ENCODE measurements around the gene EPC1. TPM values are rescaled to one million over a fixed set of nuclear protein-coding genes. Genes with fewer than 3 reads are reported as not detected.

The EPC1 gene
- total RNA-seq, 1 donor from 2014 or later = 25.7 TPM

GRCh38 chr10:32375631-32376030 lies 28.7 kb upstream of the EPC1 start:
- FAIRE-seq (no peak), DNase-seq (ENCODE audit: low read depth) (no peak)
- Histone ChIP-seq H3K9ac (ENCODE audit: low read length) (no peak overlapping the region), H3K27ac (ENCODE audit: low read depth, low read length) (no peak overlapping the region), H3K27me3 (ENCODE audit: insufficient read depth, low read length) (no peaks in the 10 kb centered on the region), H3K4me2 (ENCODE audit: low read length) (peak overlapping the region; percentile 27), H3K4me3 (ENCODE audit: insufficient read depth, low read depth, low read length) (no peak overlapping the region), H3K4me1 (ENCODE audit: insufficient read depth, low read length) (peaks cover 11% of the 10 kb centered on the region), H4K20me1 (ENCODE audit: insufficient read depth, low read length) (peaks cover 33% of the 10 kb centered on the region), H3K79me2 (ENCODE audit: insufficient read depth, low read length) (peaks cover 78% of the 10 kb centered on the region), H3K36me3 (ENCODE audit: insufficient read depth, low read length) (no peaks in the 10 kb centered on the region), H3K9me3 (ENCODE audit: insufficient read depth, low read depth, low read length) (no peaks in the 10 kb centered on the region), H2AFZ (ENCODE audit: low read depth, low read length) (no peak overlapping the region)
- no peaks in the 10 kb centered on the region for H3K27me3 Mint-ChIP-seq (ENCODE audit: low read depth, unreplicated experiment)
- H3K4me1 Mint-ChIP-seq (ENCODE audit: low read depth, unreplicated experiment) = peaks cover 9% of the 10 kb centered on the region
- H3K27ac Mint-ChIP-seq (ENCODE audit: unreplicated experiment) = no peak overlapping the region
- H3K9me3 Mint-ChIP-seq (ENCODE audit: unreplicated experiment) = no peaks in the 10 kb centered on the region
- no peak for TF ChIP-seq CTCF (IDR thresholded peaks at IDR 0.05; ENCODE audit: insufficient read depth, low read depth, low read length)
- TF ChIP-seq EZH2 (IDR thresholded peaks at IDR 0.05; ENCODE audit: insufficient read depth, low read length) = no peak
- H3K4me3 Mint-ChIP-seq (ENCODE audit: unreplicated experiment) = no peak overlapping the region
- peaks cover 10% of the 10 kb centered on the region for H3K36me3 Mint-ChIP-seq (ENCODE audit: low read depth, unreplicated experiment)

- Mint-ChIP-seq H3K36me3 (ENCODE audit: low read depth, unreplicated experiment) (peaks cover 13% of the 10 kb centered on the region), H3K4me1 (ENCODE audit: low read depth, unreplicated experiment) (peaks cover 9% of the 10 kb centered on the region), H3K4me3 (ENCODE audit: unreplicated experiment) (peak overlapping the region; percentile 58), H3K27ac (ENCODE audit: unreplicated experiment) (no peak overlapping the region), H3K9me3 (ENCODE audit: unreplicated experiment) (no peaks in the 10 kb centered on the region), H3K27me3 (ENCODE audit: low read depth, unreplicated experiment) (no peaks in the 10 kb centered on the region)
- peaks cover 86% of the 10 kb centered on the region for H3K79me2 ChIP-seq (ENCODE audit: insufficient read depth, low read length)
- no peaks in the 10 kb centered on the region for H3K27me3 ChIP-seq (ENCODE audit: insufficient read depth, low read length)
- peaks cover 6% of the 10 kb centered on the region for H3K4me1 ChIP-seq (ENCODE audit: insufficient read depth, low read length)
- no peak overlapping the region for H3K4me2 ChIP-seq (ENCODE audit: low read length)
- no peaks in the 10 kb centered on the region for H3K9me3 ChIP-seq (ENCODE audit: insufficient read depth, low read depth, low read length)
- FAIRE-seq = no peak
- no peak for DNase-seq (ENCODE audit: low read depth)
- H4K20me1 ChIP-seq (ENCODE audit: insufficient read depth, low read length) = peaks cover 41% of the 10 kb centered on the region
- H3K4me3 ChIP-seq (ENCODE audit: insufficient read depth, low read depth, low read length) = no peak overlapping the region
- TF ChIP-seq CTCF (IDR thresholded peaks at IDR 0.05; ENCODE audit: insufficient read depth, low read depth, low read length) = no peak
- TF ChIP-seq EZH2 (IDR thresholded peaks at IDR 0.05; ENCODE audit: insufficient read depth, low read length) = no peak
- no peak overlapping the region for H3K9ac ChIP-seq (ENCODE audit: low read length)
- no peak overlapping the region for H3K27ac ChIP-seq (ENCODE audit: low read depth, low read length)
- no peaks in the 10 kb centered on the region for H3K36me3 ChIP-seq (ENCODE audit: insufficient read depth, low read length)
- no peak overlapping the region for H2AFZ ChIP-seq (ENCODE audit: low read depth, low read length)
Observed at GRCh38 chr10:32374605-32375004, 27.6 kb upstream of the EPC1 start.

- Histone ChIP-seq H3K4me2 (ENCODE audit: low read length) (no peak overlapping the region), H2AFZ (ENCODE audit: low read depth, low read length) (no peak overlapping the region), H3K27ac (ENCODE audit: low read depth, low read length) (no peak overlapping the region), H4K20me1 (ENCODE audit: insufficient read depth, low read length) (peaks cover 51% of the 10 kb centered on the region), H3K27me3 (ENCODE audit: insufficient read depth, low read length) (no peaks in the 10 kb centered on the region), H3K9ac (ENCODE audit: low read length) (no peak overlapping the region), H3K9me3 (ENCODE audit: insufficient read depth, low read depth, low read length) (no peaks in the 10 kb centered on the region), H3K4me3 (ENCODE audit: insufficient read depth, low read depth, low read length) (no peak overlapping the region), H3K79me2 (ENCODE audit: insufficient read depth, low read length) (peaks cover 95% of the 10 kb centered on the region), H3K4me1 (ENCODE audit: insufficient read depth, low read length) (peaks cover 2% of the 10 kb centered on the region), H3K36me3 (ENCODE audit: insufficient read depth, low read length) (no peaks in the 10 kb centered on the region)
- Mint-ChIP-seq H3K36me3 (ENCODE audit: low read depth, unreplicated experiment) (peaks cover 14% of the 10 kb centered on the region), H3K9me3 (ENCODE audit: unreplicated experiment) (no peaks in the 10 kb centered on the region), H3K4me1 (ENCODE audit: low read depth, unreplicated experiment) (peaks cover 10% of the 10 kb centered on the region), H3K27ac (ENCODE audit: unreplicated experiment) (no peak overlapping the region), H3K4me3 (ENCODE audit: unreplicated experiment) (peak overlapping the region; percentile 71), H3K27me3 (ENCODE audit: low read depth, unreplicated experiment) (no peaks in the 10 kb centered on the region)
- DNase-seq (ENCODE audit: low read depth) (no peak), FAIRE-seq (no peak)
- TF ChIP-seq CTCF (IDR thresholded peaks at IDR 0.05; ENCODE audit: insufficient read depth, low read depth, low read length) = no peak
Observed at GRCh38 chr10:32373496-32373895, 26.5 kb upstream of the EPC1 start.
